A549 (cell line): ENCODE data around the gene FSHB.

Experiments used
- CBX2 ChIP-seq: fragments of 200-600 bp; sonication (generic); IDR thresholded peaks from 2 replicates; pipeline ENCODE4 v1.6.1; 2016; ENCODE audit warnings: low read depth, mild to moderate bottlenecking, borderline replicate concordance
- EP300 ChIP-seq, 2 experiments: fragments of >200 bp; sonication (Bioruptor Twin); formaldehyde crosslinking; IDR thresholded peaks; 2 replicates in 1 of 2; 3 replicates in 1 of 2; pipeline ENCODE4 v1.6.1; 2016 to 2017
- HOXA7 ChIP-seq: fragments of 250-450 bp; sonication (Bioruptor Pico); IDR thresholded peaks from 2 replicates; pipeline ENCODE4 v1.5.0; 2020; ENCODE audit warnings: mild to moderate bottlenecking, moderate library complexity
- MYC ChIP-seq: IDR thresholded peaks from 2 replicates; pipeline ENCODE4 v1.6.1; 2012; ENCODE audit warnings: mild to moderate bottlenecking, inconsistent platforms, low read length, improper control_type of control experiment, borderline replicate concordance
- POLR2A ChIP-seq: IDR thresholded peaks from 2 replicates; pipeline ENCODE4 v1.6.1; 2012; ENCODE audit warnings: mild to moderate bottlenecking, low read length
- TF ChIP-seq, protein P1 (sequence below): fragments of >200 bp; sonication (Bioruptor Twin); formaldehyde crosslinking; IDR thresholded peaks from 3 replicates; pipeline ENCODE4 v1.5.1; 2016

DNA sequence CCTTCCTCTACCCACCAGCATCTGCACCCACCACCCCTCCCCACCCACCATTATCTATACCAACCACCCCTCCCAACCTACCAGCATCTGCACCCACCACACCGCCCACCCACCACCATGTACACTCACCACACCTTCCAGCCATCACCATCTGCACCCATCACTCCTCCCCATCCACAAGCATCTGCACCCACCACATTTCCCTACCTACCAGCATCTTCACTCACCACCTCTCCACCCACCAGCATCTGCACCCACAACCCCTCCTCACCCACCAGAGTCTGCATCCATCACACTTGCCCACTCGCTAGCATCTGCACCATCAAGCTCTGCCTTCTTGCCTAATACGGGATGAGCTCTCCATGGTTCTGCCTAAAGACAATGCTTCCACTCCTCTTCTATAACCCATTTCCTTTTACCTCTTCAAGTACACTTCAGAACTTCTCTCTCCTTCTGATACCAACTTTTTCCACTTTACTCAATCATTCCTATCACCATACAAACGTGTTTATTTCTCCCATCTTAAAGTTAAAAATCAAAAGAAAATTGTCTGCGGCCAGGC is 2.4 kb upstream of the FSHB start:
- no peak for TF ChIP-seq CBX2
- TF ChIP-seq MYC = no peak
- no peak for TF ChIP-seq HOXA7 (CRISPR knock-in tag)
- no peak for TF ChIP-seq EP300 (IDR thresholded peaks at IDR 0.05)
- TF ChIP-seq, protein P1, sequence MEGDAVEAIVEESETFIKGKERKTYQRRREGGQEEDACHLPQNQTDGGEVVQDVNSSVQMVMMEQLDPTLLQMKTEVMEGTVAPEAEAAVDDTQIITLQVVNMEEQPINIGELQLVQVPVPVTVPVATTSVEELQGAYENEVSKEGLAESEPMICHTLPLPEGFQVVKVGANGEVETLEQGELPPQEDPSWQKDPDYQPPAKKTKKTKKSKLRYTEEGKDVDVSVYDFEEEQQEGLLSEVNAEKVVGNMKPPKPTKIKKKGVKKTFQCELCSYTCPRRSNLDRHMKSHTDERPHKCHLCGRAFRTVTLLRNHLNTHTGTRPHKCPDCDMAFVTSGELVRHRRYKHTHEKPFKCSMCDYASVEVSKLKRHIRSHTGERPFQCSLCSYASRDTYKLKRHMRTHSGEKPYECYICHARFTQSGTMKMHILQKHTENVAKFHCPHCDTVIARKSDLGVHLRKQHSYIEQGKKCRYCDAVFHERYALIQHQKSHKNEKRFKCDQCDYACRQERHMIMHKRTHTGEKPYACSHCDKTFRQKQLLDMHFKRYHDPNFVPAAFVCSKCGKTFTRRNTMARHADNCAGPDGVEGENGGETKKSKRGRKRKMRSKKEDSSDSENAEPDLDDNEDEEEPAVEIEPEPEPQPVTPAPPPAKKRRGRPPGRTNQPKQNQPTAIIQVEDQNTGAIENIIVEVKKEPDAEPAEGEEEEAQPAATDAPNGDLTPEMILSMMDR = no peak
- TF ChIP-seq POLR2A = no peak
